Endothelial cell of umbilical vein (primary cell): Measurements from ENCODE around the gene IGHMBP2. TPM values are rescaled to one million over a fixed set of nuclear protein-coding genes. Genes with fewer than 3 reads are reported as not detected.

ENCODE experiments used
- BruUV-seq: library from RNA; stranded (reverse); fragments of 400-500 nt; replicated peaks from 2 replicates; lab custom pipeline; 2021; lab: Mats Ljungman, UMichigan
- CTCF ChIA-PET: fragments of 300-600, 350-600 bp; sonication (Branson Sonifier 250); formaldehyde crosslinking; loops from one replicate; lab custom pipeline; 2021; ENCODE audit warnings: antibody characterized with exemption, inconsistent platforms; lab: Charles Lee
- POLR2A ChIA-PET: fragments of 300-600, 350-600 bp; sonication (Branson Sonifier 250); formaldehyde crosslinking; loops from one replicate; lab custom pipeline; 2021; ENCODE audit warnings: antibody characterized with exemption, inconsistent platforms; lab: Charles Lee
- DNase-seq: peaks from one replicate; pipeline ENCODE4 v3.0.0-alpha.2; 2011; ENCODE audit warnings: low read depth, low spot score
- FAIRE-seq: peaks from 2 replicates; lab custom pipeline; 2011; peaks lifted over from hg19 to GRCh38; lab: Jason Lieb, UNC
- H2AFZ ChIP-seq: 2 replicates; pipeline ENCODE4 v1.6.0; 2012; ENCODE audit warnings: low read depth, low read length, control low read depth, inconsistent platforms
- H3K27ac ChIP-seq: 2 replicates; pipeline ENCODE4 v1.5.1; 2011; ENCODE audit warnings: low read depth, mild to moderate bottlenecking, control low read depth, low read length, moderate library complexity; ENCODE audit not compliant: insufficient read depth
- H3K27me3 ChIP-seq, 2 experiments: 2 replicates each; pipeline versions ENCODE4 v1.6.0 to v1.6.1; 2011; ENCODE audit warnings: low read length in 2 of 2, mixed read lengths in 1 of 2; ENCODE audit not compliant: control insufficient read depth in 2 of 2, insufficient read depth in 2 of 2
- H3K36me3 ChIP-seq, 2 experiments: 2 replicates in 1 of 2; 3 replicates in 1 of 2; pipeline ENCODE4 v1.5.1; 2011; ENCODE audit warnings: low read length in 2 of 2, mild to moderate bottlenecking in 1 of 2, moderate library complexity in 1 of 2; ENCODE audit not compliant: control insufficient read depth in 2 of 2, insufficient read depth in 2 of 2; ENCODE audit errors: extremely low read depth in 1 of 2
- H3K4me1 ChIP-seq: 3 replicates; pipeline ENCODE4 v1.5.1; 2011; ENCODE audit warnings: mild to moderate bottlenecking, low read length; ENCODE audit not compliant: control insufficient read depth, insufficient read depth; ENCODE audit errors: extremely low read depth
- H3K4me2 ChIP-seq: 2 replicates; pipeline ENCODE4 v1.6.1; 2011; ENCODE audit warnings: low read length, control low read depth, mixed read lengths; ENCODE audit not compliant: insufficient read depth
- H3K4me3 ChIP-seq, 3 experiments: fragments of 200-600 bp in 1 of 3; sonication (generic), shearing (Covaris generic) in 1 of 3; replicated peaks in 1 of 3; 2 replicates each; pipeline ENCODE4 v1.5.1; 2011 to 2016; ENCODE audit warnings: control low read depth in 3 of 3, low read length in 3 of 3, mild to moderate bottlenecking in 2 of 3, inconsistent platforms in 1 of 3, low read depth in 1 of 3, moderate library complexity in 1 of 3; ENCODE audit not compliant: insufficient read depth in 1 of 3
- H3K79me2 ChIP-seq: 2 replicates; pipeline ENCODE4 v1.6.0; 2012; ENCODE audit warnings: low read length, inconsistent platforms; ENCODE audit not compliant: control insufficient read depth, insufficient read depth
- H3K9ac ChIP-seq: replicated peaks from 2 replicates; pipeline ENCODE3; 2011; ENCODE audit warnings: low read length, control low read depth; ENCODE audit not compliant: insufficient read depth; ENCODE audit errors: extremely low read depth
- H3K9me1 ChIP-seq: replicated peaks from 3 replicates; pipeline ENCODE4 v1.6.0; 2011; ENCODE audit warnings: mild to moderate bottlenecking, low read length; ENCODE audit not compliant: control insufficient read depth, insufficient read depth; ENCODE audit errors: extremely low read depth
- H3K9me3 ChIP-seq: replicated peaks from 2 replicates; pipeline ENCODE4 v1.5.1; 2012; ENCODE audit warnings: low read length, inconsistent platforms; ENCODE audit not compliant: control insufficient read depth, insufficient read depth
- H4K20me1 ChIP-seq: replicated peaks from 2 replicates; pipeline ENCODE3; 2011; ENCODE audit warnings: mild to moderate bottlenecking, low read length; ENCODE audit not compliant: control insufficient read depth, insufficient read depth; ENCODE audit errors: extremely low read depth
- CTCF ChIP-seq, 2 donors: IDR thresholded peaks; 1 replicate in 1 of 2; 2 replicates in 1 of 2; pipeline ENCODE4 v1.5.1; 2011; ENCODE audit warnings: low read length in 2 of 2, mild to moderate bottlenecking in 2 of 2, moderate library complexity in 2 of 2, control low read depth in 1 of 2, inconsistent platforms in 1 of 2, low read depth in 1 of 2; ENCODE audit not compliant: insufficient read depth in 1 of 2; ENCODE audit errors: extremely low read depth in 1 of 2
- EZH2 ChIP-seq: IDR thresholded peaks from 2 replicates; pipeline ENCODE4 v1.6.1; 2012; ENCODE audit warnings: borderline replicate concordance, low read depth, mild to moderate bottlenecking, moderate library complexity, low read length, inconsistent platforms; ENCODE audit not compliant: severe bottlenecking
- FOS ChIP-seq: IDR thresholded peaks from 2 replicates; pipeline ENCODE4 v1.6.1; 2011; ENCODE audit warnings: mild to moderate bottlenecking, low read length, moderate library complexity, borderline replicate concordance; ENCODE audit not compliant: insufficient read depth
- GATA2 ChIP-seq: IDR thresholded peaks from 2 replicates; pipeline ENCODE4 v1.7.0; 2011; ENCODE audit warnings: low read depth, mild to moderate bottlenecking, moderate library complexity, mixed read lengths, low read length; ENCODE audit not compliant: insufficient read length, insufficient read depth
- JUN ChIP-seq: IDR thresholded peaks from 2 replicates; pipeline ENCODE4 v1.6.1; 2011; ENCODE audit warnings: borderline replicate concordance, low read depth; ENCODE audit not compliant: insufficient read length, insufficient read depth
- MAX ChIP-seq: IDR thresholded peaks from 2 replicates; pipeline ENCODE4 v1.6.1; 2011; ENCODE audit not compliant: insufficient read depth, insufficient read length
- MYC ChIP-seq: IDR thresholded peaks from one replicate; pipeline ENCODE4 v1.6.1; 2011; ENCODE audit warnings: mild to moderate bottlenecking, low read depth, low read length
- POLR2A ChIP-seq: IDR thresholded peaks from 2 replicates; pipeline ENCODE4 v1.6.1; 2012; ENCODE audit warnings: low read depth, mild to moderate bottlenecking, control low read depth, low read length
- POLR2AphosphoS5 ChIP-seq: IDR thresholded peaks from 2 replicates; pipeline ENCODE4 v1.6.1; 2012; ENCODE audit warnings: low read depth, mild to moderate bottlenecking, control low read depth, low read length, moderate library complexity; ENCODE audit not compliant: insufficient read depth
- dilution Hi-C: fragments of 300-500 bp; cut with MboI; formaldehyde crosslinking; loops from one replicate; pipeline ENCODE4 v1.15.0; 2019; ENCODE audit warnings: low sequenced_read_pairs; ENCODE audit not compliant: extremely low pct_ligation_motif_present
- intact Hi-C: fragments of 100-400 bp; cut with micrococcal nuclease; formaldehyde crosslinking; loops from one replicate; pipeline ENCODE4 v1.10.0; 2022
- polyA plus RNA-seq, 4 experiments: library from polyadenylated mRNA; depleted of rRNA in 3 of 4; stranded (reverse) in 3 of 4; unstranded in 1 of 4; fragments of >200 nt; gene quantifications; 2 replicates each; pipeline versions ENCODE4 v1.2.1 to v1.2.3, GENCODE V29; 2011 to 2012; ENCODE audit warnings: missing spikeins in 1 of 4
- total RNA-seq: library from RNA; stranded (reverse); gene quantifications from 2 replicates; pipeline ENCODE4 v1.2.3, GENCODE V29; 2021

IGHMBP2 gene
- total and polyA plus RNA-seq, 2 donors (not counting 3 experiments of a cell fraction or from before 2014, with no cell fraction given) = 10.9 to 25.1 TPM

- no peak for FAIRE-seq
Measured at GRCh38 chr11:68936676-68937620, 33.3 kb downstream of the IGHMBP2 start.

More at GRCh38 chr11:68936676-68937620, 33.3 kb downstream of the IGHMBP2 start:
- Histone ChIP-seq H3K9me1 (no peaks in the 10 kb centered on the region), H4K20me1 (no peaks in the 10 kb centered on the region), H3K4me2 (no peak overlapping the region), H3K4me1 (no peaks in the 10 kb centered on the region), H3K36me3 (peaks cover 3 to 46% of the 10 kb centered on the region in 2 experiments), H3K9me3 (no peaks in the 10 kb centered on the region), H2AFZ (no peak overlapping the region), H3K27ac (no peak overlapping the region), H3K9ac (no peak overlapping the region), H3K27me3 (no peaks in the 10 kb centered on the region), H3K4me3 (no peak overlapping the region), H3K79me2 (no peaks in the 10 kb centered on the region)
- dilution Hi-C loops = no loop called here
- ChIA-PET POLR2A (interaction anchor here (0.5 kb wide), 1 partner anchor 29 kb away, joined by 3 read pairs; no protein-coding TSS in a partner anchor), CTCF (interaction anchor here (1.2 kb wide), 1 partner anchor 13 kb away, joined by 3 read pairs; no protein-coding TSS in a partner anchor)
- no peak for DNase-seq
- BruUV-seq = no TSS peak
- TF ChIP-seq GATA2 = no peak
- TF ChIP-seq POLR2AphosphoS5 = no peak
- no peak for TF ChIP-seq POLR2A
- TF ChIP-seq CTCF (IDR thresholded peaks at IDR 0.05; ENCODE audit: extremely low read depth in 1 of 2, insufficient read depth in 1 of 2, low read depth in 1 of 2, low read length in 2 of 2) = no peak
- no peak for TF ChIP-seq MAX
- no peak for TF ChIP-seq FOS
- TF ChIP-seq JUN = no peak
- no peak for TF ChIP-seq MYC
- no peak for TF ChIP-seq EZH2
- intact Hi-C loops = no loop called here
